K562 (cell line): ENCODE results near the gene KRTAP5-1. TPM values are rescaled to one million over a fixed set of nuclear protein-coding genes. Genes with fewer than 3 reads are reported as not detected.

Source experiments
- ATAC-seq: fragments of 200-7000 bp; cut with Tn5 transposase; 3 replicates; pipeline ENCODE4 v1.9.1; 2020; ENCODE audit warnings: moderate library complexity
- BruUV-seq: library from RNA; stranded (reverse); fragments of 400-500 nt; replicated peaks from 2 replicates; lab custom pipeline; 2021; lab: Mats Ljungman, UMichigan
- CTCF ChIA-PET: fragments of 300-600 bp; formaldehyde crosslinking; extraction: SDS; loops from one replicate; lab custom pipeline; 2021; ENCODE audit warnings: low intra/inter-chr PET ratio; lab: Yijun Ruan, JAX
- POLR2A ChIA-PET: fragments of 300-600, 350-650 bp; sonication (Branson Sonifier 250); formaldehyde crosslinking; extraction: SDS; loops from one replicate; lab custom pipeline; 2021; ENCODE audit warnings: antibody characterized with exemption, inconsistent platforms; lab: Yijun Ruan, JAX
- DNase-seq, 4 experiments: peaks; one replicate each; pipeline versions ENCODE4 v3.0.0 to v3.0.0-alpha.2; 2011 to 2018; ENCODE audit warnings: low spot score in 3 of 4, mixed read lengths in 3 of 4; ENCODE audit errors: extremely low read depth in 1 of 4
- FAIRE-seq: peaks from 2 replicates; lab custom pipeline; 2011; peaks lifted over from hg19 to GRCh38; lab: Jason Lieb, UNC
- H2AFZ ChIP-seq: 2 replicates; pipeline ENCODE4 v1.6.0; 2011; ENCODE audit warnings: low read depth, low read length, control low read depth, inconsistent platforms
- H3K27ac ChIP-seq: fragments of 200-600 bp; 3 replicates; pipeline ENCODE4 v1.8.0; 2011; ENCODE audit warnings: low read depth, mild to moderate bottlenecking, control low read depth, inconsistent platforms, low read length, moderate library complexity, mixed read lengths; ENCODE audit errors: extremely low read depth
- H3K27me3 ChIP-seq, 2 experiments: fragments of 300-600 bp in 1 of 2; 2 replicates in 1 of 2; 3 replicates in 1 of 2; pipeline versions ENCODE4 v1.6.0 to v1.8.0; 2011; ENCODE audit warnings: inconsistent platforms in 2 of 2, low read length in 2 of 2, mild to moderate bottlenecking in 1 of 2, mixed read lengths in 1 of 2, moderate library complexity in 1 of 2; ENCODE audit not compliant: control insufficient read depth in 2 of 2, insufficient read depth in 2 of 2
- H3K36me3 ChIP-seq: fragments of 300-600 bp; 3 replicates; pipeline ENCODE4 v1.8.0; 2011; ENCODE audit warnings: mild to moderate bottlenecking, low read length, inconsistent platforms; ENCODE audit not compliant: control insufficient read depth, insufficient read depth
- H3K4me1 ChIP-seq, 2 experiments: fragments of 200-600 bp in 1 of 2; replicated peaks in 1 of 2; 2 replicates in 1 of 2; 3 replicates in 1 of 2; pipeline versions ENCODE4 v1.5.1 to v1.8.0; 2011; ENCODE audit warnings: inconsistent platforms in 2 of 2, low read length in 2 of 2, mild to moderate bottlenecking in 1 of 2, mixed read lengths in 1 of 2, moderate library complexity in 1 of 2; ENCODE audit not compliant: control insufficient read depth in 2 of 2, insufficient read depth in 2 of 2
- H3K4me2 ChIP-seq: 2 replicates; pipeline ENCODE4 v1.6.1; 2011; ENCODE audit warnings: low read length, control low read depth, inconsistent platforms, mixed read lengths; ENCODE audit not compliant: insufficient read depth
- H3K4me3 ChIP-seq: fragments of 200-600 bp; sonication (generic), shearing (Covaris generic); 2 replicates; pipeline ENCODE4 v1.5.1; 2016; ENCODE audit warnings: control low read depth, inconsistent platforms
- H3K79me2 ChIP-seq: fragments of 200-600 bp; 3 replicates; pipeline ENCODE4 v1.8.0; 2011; ENCODE audit warnings: low read length, inconsistent platforms; ENCODE audit not compliant: control insufficient read depth, insufficient read depth
- H3K9ac ChIP-seq, 2 experiments: 2 replicates each; pipeline versions ENCODE4 v1.6.0 to v1.6.1; 2011; ENCODE audit warnings: low read depth in 2 of 2, low read length in 2 of 2, control low read depth in 1 of 2, inconsistent platforms in 1 of 2, mild to moderate bottlenecking in 1 of 2, mixed read lengths in 1 of 2; ENCODE audit not compliant: insufficient read depth in 1 of 2
- H3K9me1 ChIP-seq: one replicate; pipeline ENCODE4 v1.6.0; 2011; ENCODE audit warnings: inconsistent platforms, mild to moderate bottlenecking, low read length, moderate library complexity; ENCODE audit not compliant: control insufficient read depth, insufficient read depth
- H3K9me3 ChIP-seq: replicated peaks from 2 replicates; pipeline ENCODE4 v1.5.1; 2011; ENCODE audit warnings: low read depth, low read length, inconsistent platforms; ENCODE audit not compliant: control insufficient read depth, insufficient read depth
- H4K20me1 ChIP-seq: replicated peaks from 2 replicates; pipeline ENCODE4 v1.6.1; 2011; ENCODE audit warnings: low read length, inconsistent platforms, mixed read lengths; ENCODE audit not compliant: control insufficient read depth, insufficient read depth
- NFIX ChIP-seq: fragments of 250-450 bp; sonication (Bioruptor Pico); IDR thresholded peaks from 2 replicates; pipeline ENCODE4 v1.4.0; 2020; ENCODE audit warnings: low read depth, mild to moderate bottlenecking, moderate library complexity
- POU5F1 ChIP-seq: fragments of 150-350 bp; IDR thresholded peaks from 2 replicates; pipeline ENCODE4 v1.6.1; 2014; ENCODE audit warnings: borderline replicate concordance, low read length, low read depth, mild to moderate bottlenecking; ENCODE audit not compliant: partially characterized antibody
- RBFOX2 ChIP-seq: fragments of 200-400 bp; formaldehyde crosslinking; IDR thresholded peaks from 2 replicates; pipeline ENCODE4 v1.6.1; 2017; ENCODE audit warnings: low read depth, mild to moderate bottlenecking, low read length, moderate library complexity
- TSC22D4 ChIP-seq: fragments of 450-650 bp; IDR thresholded peaks from 2 replicates; pipeline ENCODE4 v1.6.1; 2016; ENCODE audit warnings: missing genetic modification characterization, missing biosample characterization, control low read depth
- WGBS: fragments of 100-300 bp; shearing (Covaris generic); methylation state at CpG from one replicate; pipeline ENCODE4 v1.1.6; 2016; ENCODE audit warnings: low coverage, mixed read lengths; ENCODE audit not compliant: insufficient coverage; ENCODE audit errors: missing lambda C conversion rate; 5-methylcytosine and 5-hydroxymethylcytosine counted together
- in situ Hi-C: fragments of 300-500 bp; cut with MboI; formaldehyde crosslinking; loops from 4 replicates; pipeline ENCODE4 v1.15.0; 2018; ENCODE audit warnings: inconsistent platforms, mixed read lengths
- intact Hi-C: fragments of 100-400 bp; cut with micrococcal nuclease; formaldehyde crosslinking; loops from 2 replicates; pipeline ENCODE4 v1.14.2; 2022
- polyA plus RNA-seq, 8 experiments: library from polyadenylated mRNA; depleted of rRNA in 4 of 8; stranded (reverse) in 5 of 8; unstranded in 3 of 8; fragments of >200 nt; fragmentation: Nextera tagmentation in 2 of 8; fragmentation: Illumina TruSeq in 1 of 8; extraction: Ambion mirVana in 2 of 8; extraction: Trizol in 1 of 8; gene quantifications; 2 replicates each; pipeline versions ENCODE4 v1.2.1 to v1.2.3, GENCODE V29; 2011 to 2014; ENCODE audit warnings: inconsistent platforms in 1 of 8, missing spikeins in 1 of 8
- total RNA-seq, 7 experiments: library from RNA; depleted of rRNA in 6 of 7; stranded (reverse); fragments of >200 nt in 6 of 7; fragmentation: Illumina TruSeq in 2 of 7; extraction: Trizol in 2 of 7; gene quantifications; 2 replicates each; pipeline versions ENCODE4 v1.2.1 to v1.2.3, GENCODE V29; 2011 to 2021; ENCODE audit warnings: low replicate concordance in 1 of 7
- TF ChIP-seq, protein P1 (sequence below): sonication (generic); formaldehyde crosslinking; IDR thresholded peaks from 2 replicates; pipeline ENCODE4 v1.4.0; 2020; ENCODE audit warnings: mild to moderate bottlenecking, missing genetic modification reagents
- TF ChIP-seq, protein P2 (sequence below): sonication (generic); formaldehyde crosslinking; IDR thresholded peaks from 2 replicates; pipeline ENCODE4 v1.8.1; 2023; ENCODE audit warnings: mild to moderate bottlenecking, missing genetic modification reagents
- TF ChIP-seq, protein P3 (sequence below), 2 experiments: fragments of 450-650 bp; formaldehyde crosslinking in 1 of 2; IDR thresholded peaks; 2 replicates each; pipeline versions ENCODE4 v1.4.0 to v1.6.1; 2014 to 2020; ENCODE audit warnings: mild to moderate bottlenecking in 2 of 2, borderline replicate concordance in 1 of 2, low read depth in 1 of 2

Gene KRTAP5-1
- total and polyA plus RNA-seq, 9 of the 15 experiments (the other 6 are each of a cell fraction or from before 2014, with no cell fraction given), result not detected

DNA sequence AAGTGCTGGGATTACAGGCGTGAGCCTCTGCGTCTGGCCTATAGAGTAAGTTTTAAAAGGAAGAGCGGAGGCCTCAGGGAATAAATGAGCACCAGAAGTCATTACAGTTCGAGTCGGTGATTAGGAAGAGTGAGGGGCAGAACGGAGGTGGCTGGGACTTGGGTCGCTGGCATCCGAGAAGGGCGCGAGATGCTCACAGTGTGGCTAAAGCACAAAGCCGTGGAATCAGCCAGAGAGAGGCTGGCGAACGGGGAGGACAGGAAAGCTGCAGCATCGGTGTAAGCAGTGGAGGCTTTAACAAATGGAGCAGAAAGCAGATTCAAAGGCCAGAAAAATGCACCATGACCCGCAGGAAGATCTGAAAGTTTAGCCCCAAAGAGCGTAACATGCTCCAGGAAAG, 39.5 kb upstream of the KRTAP5-1 start (continued):
- TF ChIP-seq POU5F1 (no peak), RBFOX2 (no peak)
- TF ChIP-seq, protein P1, sequence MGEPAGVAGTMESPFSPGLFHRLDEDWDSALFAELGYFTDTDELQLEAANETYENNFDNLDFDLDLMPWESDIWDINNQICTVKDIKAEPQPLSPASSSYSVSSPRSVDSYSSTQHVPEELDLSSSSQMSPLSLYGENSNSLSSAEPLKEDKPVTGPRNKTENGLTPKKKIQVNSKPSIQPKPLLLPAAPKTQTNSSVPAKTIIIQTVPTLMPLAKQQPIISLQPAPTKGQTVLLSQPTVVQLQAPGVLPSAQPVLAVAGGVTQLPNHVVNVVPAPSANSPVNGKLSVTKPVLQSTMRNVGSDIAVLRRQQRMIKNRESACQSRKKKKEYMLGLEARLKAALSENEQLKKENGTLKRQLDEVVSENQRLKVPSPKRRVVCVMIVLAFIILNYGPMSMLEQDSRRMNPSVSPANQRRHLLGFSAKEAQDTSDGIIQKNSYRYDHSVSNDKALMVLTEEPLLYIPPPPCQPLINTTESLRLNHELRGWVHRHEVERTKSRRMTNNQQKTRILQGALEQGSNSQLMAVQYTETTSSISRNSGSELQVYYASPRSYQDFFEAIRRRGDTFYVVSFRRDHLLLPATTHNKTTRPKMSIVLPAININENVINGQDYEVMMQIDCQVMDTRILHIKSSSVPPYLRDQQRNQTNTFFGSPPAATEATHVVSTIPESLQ (CRISPR knock-in tag), result no peak

DNA sequence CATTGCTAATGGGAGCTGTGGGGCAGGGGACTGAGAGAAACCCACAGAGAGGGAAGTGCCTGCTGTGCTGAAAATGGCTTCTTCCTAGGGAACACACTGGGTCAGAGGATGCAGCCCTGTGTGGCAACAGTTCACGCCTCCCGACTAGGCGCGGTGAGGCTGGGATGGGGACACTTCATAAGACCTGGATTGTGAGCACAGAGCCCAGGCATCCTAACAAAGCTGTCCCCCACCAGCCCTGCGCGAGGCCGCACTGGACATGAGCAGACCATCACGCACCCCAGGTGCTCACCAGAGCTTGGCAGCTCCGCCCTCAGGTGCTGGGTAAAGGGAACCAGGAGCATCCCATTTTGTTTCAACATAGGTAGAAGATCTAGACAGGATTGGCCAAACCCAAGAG, 38.6 kb upstream of the KRTAP5-1 start:
- ChIA-PET POLR2A (no interaction called here), CTCF (no interaction called here)
- Histone ChIP-seq H4K20me1 (no peaks in the 10 kb centered on the region; the same call in 1 of the 2 replicates), H3K4me3 (no peak overlapping the region), H3K36me3 (no peaks in the 10 kb centered on the region), H2AFZ (no peak overlapping the region), H3K9me3 (no peaks in the 10 kb centered on the region), H3K27ac (no peak overlapping the region), H3K4me1 (peaks cover 2 to 3% of the 10 kb centered on the region in 2 experiments; a peak in 3 of 5 replicates), H3K4me2 (no peak overlapping the region), H3K9ac (no peak overlapping the region), H3K79me2 (no peaks in the 10 kb centered on the region), H3K9me1 (peaks cover 4% of the 10 kb centered on the region), H3K27me3 (peaks cover 25 to 54% of the 10 kb centered on the region in 2 experiments)
- intact Hi-C loops, result no loop called here
- no peak for DNase-seq
- FAIRE-seq, result no peak
- 7% methylated on average over 9 of the region's 9 CpGs for WGBS
- in situ Hi-C loops, result no loop called here
- ATAC-seq, result no peak
- no TSS peak for BruUV-seq
- no peak for TF ChIP-seq TSC22D4 (tag)
- TF ChIP-seq, protein P2, sequence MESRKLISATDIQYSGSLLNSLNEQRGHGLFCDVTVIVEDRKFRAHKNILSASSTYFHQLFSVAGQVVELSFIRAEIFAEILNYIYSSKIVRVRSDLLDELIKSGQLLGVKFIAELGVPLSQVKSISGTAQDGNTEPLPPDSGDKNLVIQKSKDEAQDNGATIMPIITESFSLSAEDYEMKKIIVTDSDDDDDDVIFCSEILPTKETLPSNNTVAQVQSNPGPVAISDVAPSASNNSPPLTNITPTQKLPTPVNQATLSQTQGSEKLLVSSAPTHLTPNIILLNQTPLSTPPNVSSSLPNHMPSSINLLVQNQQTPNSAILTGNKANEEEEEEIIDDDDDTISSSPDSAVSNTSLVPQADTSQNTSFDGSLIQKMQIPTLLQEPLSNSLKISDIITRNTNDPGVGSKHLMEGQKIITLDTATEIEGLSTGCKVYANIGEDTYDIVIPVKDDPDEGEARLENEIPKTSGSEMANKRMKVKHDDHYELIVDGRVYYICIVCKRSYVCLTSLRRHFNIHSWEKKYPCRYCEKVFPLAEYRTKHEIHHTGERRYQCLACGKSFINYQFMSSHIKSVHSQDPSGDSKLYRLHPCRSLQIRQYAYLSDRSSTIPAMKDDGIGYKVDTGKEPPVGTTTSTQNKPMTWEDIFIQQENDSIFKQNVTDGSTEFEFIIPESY (CRISPR knock-in tag), result no peak
- TF ChIP-seq, protein P3, sequence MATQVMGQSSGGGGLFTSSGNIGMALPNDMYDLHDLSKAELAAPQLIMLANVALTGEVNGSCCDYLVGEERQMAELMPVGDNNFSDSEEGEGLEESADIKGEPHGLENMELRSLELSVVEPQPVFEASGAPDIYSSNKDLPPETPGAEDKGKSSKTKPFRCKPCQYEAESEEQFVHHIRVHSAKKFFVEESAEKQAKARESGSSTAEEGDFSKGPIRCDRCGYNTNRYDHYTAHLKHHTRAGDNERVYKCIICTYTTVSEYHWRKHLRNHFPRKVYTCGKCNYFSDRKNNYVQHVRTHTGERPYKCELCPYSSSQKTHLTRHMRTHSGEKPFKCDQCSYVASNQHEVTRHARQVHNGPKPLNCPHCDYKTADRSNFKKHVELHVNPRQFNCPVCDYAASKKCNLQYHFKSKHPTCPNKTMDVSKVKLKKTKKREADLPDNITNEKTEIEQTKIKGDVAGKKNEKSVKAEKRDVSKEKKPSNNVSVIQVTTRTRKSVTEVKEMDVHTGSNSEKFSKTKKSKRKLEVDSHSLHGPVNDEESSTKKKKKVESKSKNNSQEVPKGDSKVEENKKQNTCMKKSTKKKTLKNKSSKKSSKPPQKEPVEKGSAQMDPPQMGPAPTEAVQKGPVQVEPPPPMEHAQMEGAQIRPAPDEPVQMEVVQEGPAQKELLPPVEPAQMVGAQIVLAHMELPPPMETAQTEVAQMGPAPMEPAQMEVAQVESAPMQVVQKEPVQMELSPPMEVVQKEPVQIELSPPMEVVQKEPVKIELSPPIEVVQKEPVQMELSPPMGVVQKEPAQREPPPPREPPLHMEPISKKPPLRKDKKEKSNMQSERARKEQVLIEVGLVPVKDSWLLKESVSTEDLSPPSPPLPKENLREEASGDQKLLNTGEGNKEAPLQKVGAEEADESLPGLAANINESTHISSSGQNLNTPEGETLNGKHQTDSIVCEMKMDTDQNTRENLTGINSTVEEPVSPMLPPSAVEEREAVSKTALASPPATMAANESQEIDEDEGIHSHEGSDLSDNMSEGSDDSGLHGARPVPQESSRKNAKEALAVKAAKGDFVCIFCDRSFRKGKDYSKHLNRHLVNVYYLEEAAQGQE (IDR thresholded peaks at IDR 0.05; ENCODE audit: borderline replicate concordance), result no peak
- TF ChIP-seq, protein P3 (CRISPR knock-in tag; IDR thresholded peaks at IDR 0.05; ENCODE audit: low read depth), result no peak
- TF ChIP-seq NFIX, result no peak
